IPS-NIHi7 (cell line): Measurements from ENCODE around the gene PHKA2.
"Not testable (repeated sequence)": the region's sequence is repeated elsewhere in the genome, so short reads cannot be mapped to it uniquely, and the experiment has no call there.

Source experiments
- DNase-seq: peaks from one replicate; pipeline ENCODE4 v3.0.0; 2012; ENCODE audit warnings: mixed read lengths; ENCODE audit errors: extremely low spot score

Gene PHKA2

DNA sequence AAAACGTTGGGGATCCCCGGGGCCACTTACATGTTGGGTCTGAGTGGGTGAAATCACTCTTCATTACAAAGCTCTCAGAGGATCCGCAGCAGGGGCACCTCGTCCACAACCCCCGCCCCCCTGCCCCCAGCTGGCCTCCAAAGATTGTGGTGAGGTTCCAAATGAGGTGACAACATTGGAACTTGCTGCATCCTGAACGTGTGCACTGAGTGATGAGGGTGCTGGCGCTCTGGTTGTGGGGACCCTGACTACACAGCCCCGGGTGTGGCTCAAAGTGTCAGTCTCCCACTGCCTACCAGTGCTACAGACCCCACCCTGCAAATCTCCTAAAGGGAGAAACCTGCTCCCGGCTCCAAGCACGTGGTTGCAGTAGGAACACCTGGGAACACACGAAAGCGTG lies 111.9 kb downstream of the PHKA2 start:
- DNase-seq = no peak

DNA sequence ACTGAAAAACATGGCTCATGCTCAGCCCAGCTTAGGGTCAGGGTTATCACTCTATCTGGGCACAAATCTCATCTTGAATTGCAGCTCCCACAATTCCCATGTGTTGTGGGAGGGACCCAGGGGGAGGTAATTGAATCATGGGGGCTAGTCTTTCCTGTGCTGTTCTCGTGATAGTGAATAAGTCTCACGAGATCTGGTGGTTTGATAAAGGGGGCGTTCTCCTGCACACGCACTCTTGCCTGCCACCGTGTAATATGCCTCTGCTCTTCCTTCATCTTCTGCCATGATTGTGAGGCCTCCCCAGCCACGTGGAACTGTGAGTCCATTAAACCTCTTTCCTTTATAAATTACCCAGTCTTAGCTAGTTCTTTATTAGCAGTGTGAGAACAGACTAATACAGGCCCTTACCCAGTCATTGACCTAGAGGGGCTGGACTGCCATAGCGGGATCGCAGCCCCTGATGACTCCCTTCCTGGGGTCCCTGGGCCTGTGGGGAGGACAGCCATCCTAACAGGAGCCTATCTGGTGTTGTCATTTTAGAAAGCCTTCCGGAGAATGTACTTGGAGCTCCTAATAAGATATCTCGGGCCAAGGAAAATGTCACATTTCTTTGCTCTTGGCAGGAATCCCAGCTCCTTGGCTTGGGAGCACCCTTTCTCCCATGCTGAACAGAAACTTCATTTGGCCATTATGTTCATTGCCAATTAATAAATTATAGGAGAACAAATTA lies 112.6 kb downstream of the PHKA2 start:
- no peak for DNase-seq

DNA sequence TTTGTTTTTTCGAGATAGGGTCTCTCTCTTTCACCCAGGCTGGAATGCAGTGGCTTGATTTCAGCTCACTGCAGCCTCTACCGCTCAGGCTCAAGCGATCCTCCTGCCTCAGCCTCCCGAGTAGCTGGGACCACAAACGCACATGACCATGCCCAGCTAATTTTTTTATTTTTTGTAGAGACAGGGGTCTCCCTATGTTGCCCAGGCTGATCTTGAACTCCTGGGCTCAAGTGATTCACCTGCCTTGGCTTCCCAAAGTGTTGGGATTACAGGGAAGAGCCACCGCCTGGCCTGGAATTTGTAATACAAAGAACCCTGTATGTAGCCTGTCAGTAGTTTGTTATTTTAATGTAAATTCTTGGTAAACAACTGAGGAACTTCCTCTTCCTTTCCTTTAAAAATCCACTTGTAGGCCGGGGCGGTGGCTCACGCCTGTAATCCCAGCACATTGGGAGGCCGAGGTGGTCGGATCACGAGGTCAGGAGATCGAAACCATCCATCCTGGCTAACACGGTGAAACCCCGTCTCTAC lies 119.5 kb downstream of the PHKA2 start:
- DNase-seq = no peak

DNA sequence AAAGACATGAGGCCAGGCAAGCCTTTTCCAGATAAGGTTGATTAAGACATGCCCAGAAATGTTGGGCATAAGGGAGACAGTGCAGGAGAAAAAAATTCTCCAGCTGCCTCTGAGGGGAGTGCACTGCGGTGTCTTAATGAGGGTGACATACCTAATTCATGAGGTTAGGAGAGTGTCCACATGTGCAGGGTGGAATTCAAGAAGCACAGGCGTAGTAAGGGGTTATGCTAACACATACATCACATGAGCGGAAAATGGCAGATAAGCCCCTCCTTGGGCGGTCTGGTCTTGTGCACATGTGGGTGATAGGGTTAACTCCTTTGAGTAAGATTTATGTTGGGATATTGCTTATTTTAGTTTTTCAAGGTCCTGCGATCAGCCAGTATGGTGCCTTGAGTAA lies 122.4 kb downstream of the PHKA2 start:
- DNase-seq = no peak

DNA sequence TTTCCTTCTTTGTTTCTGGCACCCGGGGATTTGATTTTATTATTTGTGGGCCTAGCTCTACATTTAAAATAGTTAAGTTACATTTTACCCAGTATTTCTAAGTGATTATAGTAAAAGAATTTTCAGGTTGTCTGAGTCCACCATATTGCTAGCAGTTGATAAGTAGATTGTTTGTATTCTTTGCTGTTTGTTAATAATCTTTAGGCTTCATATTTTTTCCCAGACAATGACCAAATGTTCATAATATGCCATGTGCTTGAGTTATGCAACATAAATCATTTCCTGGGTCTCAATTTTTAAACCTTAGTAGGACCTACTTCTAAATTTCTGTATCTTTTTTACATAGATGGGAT lies 127.3 kb downstream of the PHKA2 start:
- DNase-seq = no peak

DNA sequence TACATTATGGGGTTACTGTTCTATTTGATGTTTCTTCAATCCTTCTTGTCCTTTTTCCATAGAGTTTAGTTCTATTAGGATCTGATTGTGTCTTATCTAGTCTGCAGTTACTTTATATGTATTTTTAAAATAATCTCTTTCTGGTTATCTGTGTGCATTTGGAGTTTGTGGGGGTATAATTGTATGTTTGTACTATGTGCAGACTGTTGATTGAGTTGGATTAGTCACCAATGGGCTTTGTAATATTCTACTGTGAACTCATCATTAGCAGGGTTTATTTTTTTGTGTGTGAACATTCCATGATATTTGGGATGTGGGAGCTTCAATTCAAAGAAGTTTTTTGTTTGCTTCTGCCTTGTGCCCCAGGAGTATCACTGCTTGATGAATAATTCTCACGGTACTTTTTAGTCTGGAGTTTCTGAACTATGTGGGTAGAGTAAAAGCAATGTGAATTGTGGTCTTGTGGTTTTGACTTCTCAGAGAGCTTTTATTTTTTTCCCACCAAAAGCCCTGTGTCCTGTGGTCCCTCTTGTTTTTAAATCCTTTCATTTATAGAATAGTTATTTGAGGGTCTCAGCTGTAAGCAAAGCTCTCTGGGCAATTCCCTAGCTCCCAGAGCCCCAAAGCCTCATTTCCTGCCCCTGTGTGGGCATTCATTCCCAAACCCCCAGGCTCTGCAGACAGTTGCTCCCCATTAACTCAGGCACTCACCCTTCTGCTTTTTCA lies 127.8 kb downstream of the PHKA2 start:
- DNase-seq = no peak

DNA sequence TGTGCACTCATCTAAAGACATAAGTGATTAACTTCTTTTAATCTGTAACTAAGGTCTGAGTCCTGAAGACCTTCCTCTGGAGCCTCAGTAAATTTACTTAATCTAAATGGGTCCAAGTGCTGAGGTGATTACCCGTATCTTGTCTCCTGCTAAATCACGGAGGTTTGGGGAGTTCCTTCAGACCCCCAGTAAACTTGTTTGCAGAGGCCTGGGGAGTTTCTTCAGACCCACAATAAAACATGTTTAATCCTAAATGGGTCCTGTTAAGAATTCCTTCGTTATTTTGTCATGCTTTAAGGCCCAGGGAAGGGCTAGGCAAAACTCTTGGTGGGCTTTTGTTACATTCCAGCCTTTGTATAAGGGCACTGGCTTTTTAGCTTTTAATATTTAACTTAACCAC lies 136.0 kb downstream of the PHKA2 start:
- not testable (repeated sequence) for DNase-seq
